PC-9 (cell line): Measurements from ENCODE around the gene MYD88. TPM values are rescaled to one million over a fixed set of nuclear protein-coding genes. Genes with fewer than 3 reads are reported as not detected.

Source experiments
- BruUV-seq: library from RNA; stranded (reverse); fragments of 400-500 nt; replicated peaks from 2 replicates; lab custom pipeline; 2021; lab: Mats Ljungman, UMichigan
- CTCF ChIA-PET: fragments of 300-600 bp; sonication (Branson Sonifier 250); formaldehyde crosslinking; loops from one replicate; lab custom pipeline; 2022; ENCODE audit warnings: antibody characterized with exemption; lab: Charles Lee
- POLR2A ChIA-PET: fragments of 300-600 bp; sonication (Branson Sonifier 250); formaldehyde crosslinking; loops from one replicate; lab custom pipeline; 2022; ENCODE audit warnings: antibody characterized with exemption; ENCODE audit not compliant: unreplicated experiment; lab: Charles Lee
- DNase-seq, 2 experiments: peaks; one replicate each; pipeline versions ENCODE4 v3.0.0 to v3.0.0-alpha.2; 2015 to 2022; ENCODE audit warnings: mixed read lengths in 1 of 2
- H2AFZ ChIP-seq: fragments of 200-600 bp; sonication (generic); 2 replicates; pipeline ENCODE4 v1.8.1; 2017; ENCODE audit warnings: antibody characterized with exemption
- H3F3A ChIP-seq: fragments of 200-600 bp; sonication (generic); 2 replicates; pipeline ENCODE4 v1.8.1; 2017; ENCODE audit warnings: antibody characterized with exemption, mild to moderate bottlenecking, low read depth; ENCODE audit not compliant: insufficient read depth
- H3K27ac ChIP-seq: fragments of 200-600 bp; sonication (generic); 2 replicates; pipeline ENCODE4 v1.6.1; 2016; ENCODE audit warnings: mixed run types
- H3K27me3 ChIP-seq: fragments of 200-600 bp; sonication (generic); 2 replicates; pipeline ENCODE4 v1.6.1; 2016; ENCODE audit warnings: low read depth, mixed run types; ENCODE audit not compliant: insufficient read depth
- H3K36me3 ChIP-seq: fragments of 200-600 bp; sonication (generic); 2 replicates; pipeline ENCODE4 v1.6.1; 2016; ENCODE audit warnings: low read depth, mixed run types
- H3K4me1 ChIP-seq: fragments of 200-600 bp; sonication (generic); replicated peaks from 2 replicates; pipeline ENCODE4 v1.6.1; 2016; ENCODE audit warnings: mixed run types; ENCODE audit not compliant: insufficient read depth
- H3K4me2 ChIP-seq: fragments of 200-600 bp; sonication (generic); 2 replicates; pipeline ENCODE4 v1.6.1; 2017; ENCODE audit warnings: mixed run types
- H3K4me3 ChIP-seq: fragments of 200-600 bp; sonication (generic); 2 replicates; pipeline ENCODE4 v1.6.1; 2016; ENCODE audit warnings: mixed run types
- H3K79me2 ChIP-seq: fragments of 200-600 bp; sonication (generic); 2 replicates; pipeline ENCODE4 v1.6.1; 2017; ENCODE audit warnings: low read depth, mixed run types
- H3K9me2 ChIP-seq: fragments of 200-600 bp; sonication (generic); 2 replicates; pipeline ENCODE4 v1.8.1; 2017; ENCODE audit warnings: mild to moderate bottlenecking; ENCODE audit not compliant: insufficient read depth
- H3K9me3 ChIP-seq: fragments of 200-600 bp; sonication (generic); 2 replicates; pipeline ENCODE4 v1.8.1; 2016; ENCODE audit warnings: low read depth; ENCODE audit not compliant: insufficient read depth
- H4K20me1 ChIP-seq: fragments of 200-600 bp; sonication (generic); 2 replicates; pipeline ENCODE4 v1.8.1; 2017; ENCODE audit not compliant: insufficient read depth
- CTCF ChIP-seq: fragments of 200-600 bp; sonication (generic); conservative IDR thresholded peaks from 2 replicates; pipeline ENCODE4 v1.6.1; 2017; ENCODE audit warnings: mixed run types, antibody characterized with exemption, mild to moderate bottlenecking, moderate library complexity
- EZH2 ChIP-seq: fragments of 200-600 bp; sonication (generic); IDR thresholded peaks from 2 replicates; pipeline ENCODE4 v1.8.0; 2017; ENCODE audit warnings: antibody characterized with exemption, low read depth
- intact Hi-C: fragments of 100-400 bp; cut with micrococcal nuclease; formaldehyde crosslinking; loops from one replicate; pipeline ENCODE4 v1.10.0; 2022; ENCODE audit not compliant: unreplicated experiment
- total RNA-seq: library from RNA; stranded (reverse); gene quantifications from 2 replicates; pipeline ENCODE4 v1.2.3, GENCODE V29; 2021

Gene MYD88
- total RNA-seq, 1 experiment from 2014 or later: 25.0 TPM

GRCh38 chr3:38140326-38141172 lies 2.1 kb downstream of the MYD88 start:
- no peak for TF ChIP-seq CTCF
- no peak for TF ChIP-seq EZH2
- Histone ChIP-seq H4K20me1 (no peaks in the 10 kb centered on the region), H3K79me2 (peaks cover 26% of the 10 kb centered on the region), H3K4me2 (no peak overlapping the region), H3K27ac (no peak overlapping the region), H3K36me3 (no peaks in the 10 kb centered on the region), H3K4me1 (peaks cover 44% of the 10 kb centered on the region), H3F3A (peaks cover 31% of the 10 kb centered on the region; the same call in 1 of the 2 replicates), H3K27me3 (no peaks in the 10 kb centered on the region), H3K9me3 (no peaks in the 10 kb centered on the region), H3K4me3 (no peak overlapping the region), H2AFZ (no peak overlapping the region), H3K9me2 (no peaks in the 10 kb centered on the region)
- no TSS peak for BruUV-seq
- CTCF ChIA-PET: no interaction called here
- no peak for DNase-seq
- intact Hi-C loops: no loop called here
- POLR2A ChIA-PET: no interaction called here

GRCh38 chr3:38141173-38141951 lies 2.9 kb downstream of the MYD88 start:
- Histone ChIP-seq H3K9me2 (no peaks in the 10 kb centered on the region), H4K20me1 (no peaks in the 10 kb centered on the region), H3K27ac (no peak overlapping the region), H3K9me3 (peaks cover under 1% of the 10 kb centered on the region; the same call in 1 of the 2 replicates), H3K79me2 (peaks cover 18% of the 10 kb centered on the region), H3K36me3 (no peaks in the 10 kb centered on the region), H3K4me1 (peaks cover 40% of the 10 kb centered on the region), H2AFZ (no peak overlapping the region), H3F3A (peaks cover 31% of the 10 kb centered on the region; the same call in 1 of the 2 replicates), H3K4me2 (no peak overlapping the region), H3K4me3 (no peak overlapping the region), H3K27me3 (no peaks in the 10 kb centered on the region)
- CTCF ChIA-PET: interaction anchor here (0.7 kb wide), 1 partner anchor 22 kb away, joined by 5 read pairs; no protein-coding TSS in a partner anchor
- DNase-seq: no peak
- POLR2A ChIA-PET: interaction anchor here (0.5 to 0.6 kb wide), 3 partner anchors 7 to 25 kb away, joined by 3 to 17 read pairs (median 4); no protein-coding TSS in a partner anchor
- intact Hi-C loops: no loop called here
- TF ChIP-seq CTCF: no peak
- TF ChIP-seq EZH2: no peak
- BruUV-seq: no TSS peak

- H3K27ac ChIP-seq: peak overlapping the region; percentile 56
- POLR2A ChIA-PET: interaction anchor here (0.6 to 0.7 kb wide), 3 partner anchors 8 to 1036 kb away, joined by 3 to 6 read pairs (median 4); partner anchors contain the start of gene OXSR1
- CTCF ChIA-PET: interaction anchor here (0.7 kb wide), 1 partner anchor 22 kb away, joined by 5 read pairs; no protein-coding TSS in a partner anchor
Measured at GRCh38 chr3:38141952-38142273, 3.5 kb downstream of the MYD88 start.

More at GRCh38 chr3:38141952-38142273, 3.5 kb downstream of the MYD88 start:
- Histone ChIP-seq H3K27me3 (no peaks in the 10 kb centered on the region), H3K9me2 (no peaks in the 10 kb centered on the region), H3K79me2 (peaks cover 13% of the 10 kb centered on the region), H3F3A (peaks cover 31% of the 10 kb centered on the region; the same call in 1 of the 2 replicates), H2AFZ (no peak overlapping the region), H4K20me1 (no peaks in the 10 kb centered on the region), H3K9me3 (peaks cover 6% of the 10 kb centered on the region; the same call in 1 of the 2 replicates), H3K4me1 (peaks cover 40% of the 10 kb centered on the region), H3K4me2 (peak overlapping the region; percentile 58), H3K36me3 (no peaks in the 10 kb centered on the region), H3K4me3 (no peak overlapping the region)
- intact Hi-C loops: loop anchor here (1.0 kb wide), 1 partner anchor 10 kb away; no protein-coding TSS in a partner anchor
- TF ChIP-seq EZH2: no peak
- TF ChIP-seq CTCF: no peak
- no TSS peak for BruUV-seq
- peak; percentile 74 to 94 for DNase-seq
